HG02943 (cell line): ENCODE data around the gene RLBP1.

ENCODE experiments used
- ATAC-seq: cut with Tn5 transposase; IDR thresholded peaks from one replicate; pipeline ENCODE4 v1.9.1; 2021; ENCODE audit warnings: mild to moderate bottlenecking, low read depth, moderate library complexity; ENCODE audit not compliant: unreplicated experiment

RLBP1 gene

GRCh38 chr15:89208256-89208655 lies 13.1 kb downstream of the RLBP1 start:
- ATAC-seq: no peak

DNA sequence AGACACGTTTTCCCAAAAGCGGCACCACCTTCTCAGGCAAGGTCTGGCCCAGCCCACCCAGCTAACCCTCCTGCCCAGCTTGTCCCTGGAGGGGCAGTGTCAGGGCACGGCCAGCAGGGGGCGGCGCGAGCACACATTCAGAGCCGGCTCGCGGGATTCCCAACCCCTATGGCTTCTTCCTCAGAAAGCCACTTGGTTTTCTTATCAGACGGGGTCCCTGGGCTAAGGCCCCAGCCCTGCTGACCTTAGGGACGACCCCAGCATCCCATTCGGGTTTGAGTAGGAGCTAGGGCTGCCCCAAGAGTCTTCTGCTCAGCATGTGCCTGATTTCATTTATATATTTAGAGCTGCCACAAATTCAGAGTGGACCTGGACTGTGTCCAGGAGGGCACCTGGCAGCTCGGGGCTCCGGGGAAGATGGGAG lies 14.5 kb downstream of the RLBP1 start:
- ATAC-seq: no peak

DNA sequence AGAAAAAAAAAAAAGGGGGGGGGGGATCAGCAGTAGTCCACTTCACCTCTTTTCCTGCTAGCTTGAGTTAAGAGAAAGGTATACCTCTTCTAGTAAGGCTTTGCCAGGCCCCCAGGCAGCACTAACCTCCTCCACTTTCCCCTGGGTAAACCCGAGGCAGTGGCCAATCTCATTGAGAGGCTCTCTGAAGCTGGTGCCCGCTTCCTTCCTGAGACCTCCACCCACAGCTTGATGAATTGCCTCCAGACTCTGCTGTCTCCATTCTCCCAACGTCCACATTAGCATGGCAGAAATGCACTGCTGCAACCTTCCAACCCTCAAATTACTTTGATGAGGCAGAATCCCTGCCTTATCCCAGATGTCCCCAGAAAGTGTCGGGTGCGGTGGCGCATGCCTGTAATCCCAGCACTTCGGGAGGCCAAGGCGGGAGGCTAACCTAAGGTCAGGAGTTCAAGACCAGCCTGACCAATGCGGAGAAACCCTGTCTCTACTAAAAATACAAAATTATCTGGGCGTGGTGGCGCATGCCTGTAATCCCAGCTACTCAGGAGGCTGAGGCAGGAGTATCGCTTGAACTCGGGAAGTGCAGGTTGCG lies 15.3 kb downstream of the RLBP1 start:
- no peak for ATAC-seq

DNA sequence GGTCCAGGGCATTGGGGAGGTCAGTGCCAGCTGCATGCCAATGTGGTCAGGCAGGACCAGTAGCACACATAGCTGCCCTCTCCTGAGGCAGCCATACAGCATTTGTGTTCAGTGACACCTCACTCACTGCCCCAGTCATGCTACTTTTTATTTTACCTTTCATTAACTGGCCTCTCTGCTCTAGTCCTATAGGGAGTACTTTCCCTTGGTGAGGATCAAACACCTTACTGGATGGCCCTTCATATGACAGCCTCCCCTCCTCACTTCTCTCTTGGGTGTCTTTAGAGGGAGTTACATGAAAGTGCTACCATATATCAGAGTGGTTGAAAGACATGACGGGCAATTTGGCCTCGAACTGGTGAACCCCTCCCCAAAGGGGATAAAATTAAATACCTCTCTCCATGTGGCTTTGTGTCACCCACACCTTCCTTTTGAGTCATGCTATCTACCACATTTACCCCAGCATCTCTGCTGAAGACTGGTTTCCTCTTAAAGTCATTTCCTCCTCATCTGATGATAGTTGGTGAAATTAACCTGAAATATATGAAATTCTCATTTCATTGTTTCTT lies 17.6 kb downstream of the RLBP1 start:
- ATAC-seq: no peak

GRCh38 chr15:89201465-89202005 lies 19.8 kb downstream of the RLBP1 start:
- no peak for ATAC-seq

DNA sequence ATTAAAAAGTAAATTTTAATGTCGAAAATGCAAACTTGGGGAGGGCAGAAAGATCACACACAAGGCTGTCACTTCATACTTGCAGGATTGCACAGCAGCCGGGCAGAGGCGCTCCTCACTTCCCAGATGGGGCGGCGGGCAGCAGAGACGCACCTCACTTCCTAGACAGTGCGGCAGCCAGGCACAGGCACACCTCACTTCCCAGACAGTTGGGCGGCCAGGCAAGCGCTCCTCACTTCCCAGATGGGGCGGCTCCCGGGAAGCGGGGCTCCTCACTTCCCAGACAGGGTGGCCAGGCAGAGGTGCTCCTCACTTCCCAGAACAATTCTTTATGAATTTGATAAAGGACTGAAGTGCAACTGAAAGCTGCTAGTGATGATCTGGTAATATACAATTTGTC lies 21.2 kb downstream of the RLBP1 start:
- ATAC-seq: no peak

GRCh38 chr15:89199746-89200145 lies 21.6 kb downstream of the RLBP1 start:
- ATAC-seq: no peak

GRCh38 chr15:89198934-89199333 lies 22.4 kb downstream of the RLBP1 start:
- ATAC-seq: no peak

- ATAC-seq: no peak
Observed at GRCh38 chr15:89198196-89198595, 23.2 kb downstream of the RLBP1 start.

- ATAC-seq: no peak
Observed at GRCh38 chr15:89197503-89197971, 23.8 kb downstream of the RLBP1 start.

- ATAC-seq: no peak
Observed at GRCh38 chr15:89196994-89197393, 24.4 kb downstream of the RLBP1 start.

- no peak for ATAC-seq
Observed at GRCh38 chr15:89196241-89196640, 25.1 kb downstream of the RLBP1 start.

DNA sequence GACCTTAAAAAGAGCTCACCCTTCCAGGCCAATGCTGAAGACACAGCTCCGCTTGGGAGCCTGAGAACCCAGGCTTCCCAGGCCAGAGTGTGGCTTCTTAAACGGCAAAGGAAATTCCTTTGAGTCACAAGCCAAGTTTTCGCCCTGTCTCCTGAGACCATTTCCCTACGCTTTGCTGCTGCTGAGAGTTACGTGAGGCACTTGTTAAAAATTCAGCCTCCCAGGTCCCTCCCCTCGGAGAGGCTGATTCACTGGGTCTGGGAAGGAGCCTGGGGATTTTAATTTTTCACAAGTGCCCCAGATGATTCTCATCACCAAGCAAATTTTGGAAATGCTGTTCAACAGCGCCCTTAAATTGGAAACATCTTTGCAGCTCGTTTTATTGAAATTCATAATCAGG lies 25.5 kb downstream of the RLBP1 start:
- ATAC-seq: no peak

GRCh38 chr15:89194608-89195007 lies 26.8 kb downstream of the RLBP1 start:
- no peak for ATAC-seq

GRCh38 chr15:89192766-89193165 lies 28.6 kb downstream of the RLBP1 start:
- no peak for ATAC-seq

DNA sequence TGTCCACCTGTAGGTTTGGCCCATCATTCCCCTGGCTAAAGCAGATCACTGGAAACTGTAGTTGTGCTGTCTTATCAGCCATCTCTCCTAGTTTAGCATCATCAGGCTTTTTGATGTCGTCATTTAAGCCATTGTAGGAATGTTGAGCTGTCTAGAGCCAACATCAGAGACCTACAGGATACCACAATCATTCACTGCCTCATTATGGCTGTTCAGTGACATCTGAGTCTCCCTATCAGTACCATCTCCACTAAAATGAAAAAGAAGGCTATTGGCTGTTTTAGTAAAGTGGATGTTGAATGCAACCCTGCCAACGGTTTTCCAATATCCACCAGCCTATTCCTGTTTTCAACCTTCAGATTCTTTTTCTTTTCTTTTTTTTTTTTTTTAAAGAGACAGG lies 29.2 kb downstream of the RLBP1 start:
- no peak for ATAC-seq

GRCh38 chr15:89187986-89188514 lies 33.3 kb downstream of the RLBP1 start:
- no peak for ATAC-seq

- ATAC-seq: no peak
Observed at GRCh38 chr15:89187301-89187985, 33.9 kb downstream of the RLBP1 start.

GRCh38 chr15:89186803-89187202 lies 34.6 kb downstream of the RLBP1 start:
- no peak for ATAC-seq

GRCh38 chr15:89184886-89185526 lies 36.4 kb downstream of the RLBP1 start:
- ATAC-seq: no peak

- no peak for ATAC-seq
Observed at GRCh38 chr15:89184357-89184756, 37.0 kb downstream of the RLBP1 start.
